RPMI7951 (cell line): ENCODE measurements around the gene CATSPERZ. TPM values are rescaled to one million over a fixed set of nuclear protein-coding genes. Genes with fewer than 3 reads are reported as not detected.
"Not testable (repeated sequence)": the region's sequence is repeated elsewhere in the genome, so short reads cannot be mapped to it uniquely, and the experiment has no call there.

ENCODE experiments used
- DNase-seq: peaks from one replicate; pipeline ENCODE4 v3.0.0-alpha.2; 2012; ENCODE audit warnings: low read depth
- total RNA-seq: library from RNA; depleted of rRNA; stranded (reverse); fragments of >200 nt; shearing (Covaris generic); gene quantifications from 2 replicates; pipeline ENCODE4 v1.2.3, GENCODE V29; 2014

CATSPERZ gene
- total RNA-seq, 1 experiment from 2014 or later = 1.7 TPM

- no peak for DNase-seq
These were observed 20.4 kb downstream of the CATSPERZ start for GRCh38 chr11:64320556-64320955.

- no peak for DNase-seq
These were observed 20.9 kb downstream of the CATSPERZ start for GRCh38 chr11:64321026-64321425.

DNA sequence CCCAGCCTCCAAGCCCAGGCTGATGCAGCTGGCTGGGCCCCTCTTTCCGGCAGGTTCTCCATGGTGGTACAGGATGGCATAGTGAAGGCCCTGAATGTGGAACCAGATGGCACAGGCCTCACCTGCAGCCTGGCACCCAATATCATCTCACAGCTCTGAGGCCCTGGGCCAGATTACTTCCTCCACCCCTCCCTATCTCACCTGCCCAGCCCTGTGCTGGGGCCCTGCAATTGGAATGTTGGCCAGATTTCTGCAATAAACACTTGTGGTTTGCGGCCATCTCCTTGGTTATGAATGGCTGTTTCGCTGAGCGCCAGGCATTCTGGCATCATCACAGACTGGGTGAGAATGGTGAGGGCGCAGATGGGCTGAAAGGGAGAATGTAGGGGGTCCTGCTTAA lies 21.4 kb downstream of the CATSPERZ start:
- no peak for DNase-seq

DNA sequence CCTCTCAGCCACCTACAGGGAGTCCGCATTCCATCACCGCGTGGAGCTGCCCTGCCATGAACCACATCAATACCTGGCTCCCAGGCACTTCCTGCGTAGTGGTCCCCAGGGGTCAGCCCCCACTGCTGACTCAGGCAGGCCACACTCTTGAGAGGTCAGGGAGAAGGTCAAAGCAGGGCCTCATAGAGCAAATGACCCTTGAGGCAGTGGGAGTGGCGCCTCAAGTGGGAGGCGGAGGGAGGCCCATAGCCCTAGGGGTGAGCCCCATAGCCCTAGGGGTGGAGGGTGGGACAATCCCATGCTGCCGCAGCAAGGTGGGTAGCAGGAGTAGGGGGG lies 22.7 kb downstream of the CATSPERZ start:
- no peak for DNase-seq

- DNase-seq = no peak
These were observed 23.2 kb downstream of the CATSPERZ start for GRCh38 chr11:64323373-64323772.

DNA sequence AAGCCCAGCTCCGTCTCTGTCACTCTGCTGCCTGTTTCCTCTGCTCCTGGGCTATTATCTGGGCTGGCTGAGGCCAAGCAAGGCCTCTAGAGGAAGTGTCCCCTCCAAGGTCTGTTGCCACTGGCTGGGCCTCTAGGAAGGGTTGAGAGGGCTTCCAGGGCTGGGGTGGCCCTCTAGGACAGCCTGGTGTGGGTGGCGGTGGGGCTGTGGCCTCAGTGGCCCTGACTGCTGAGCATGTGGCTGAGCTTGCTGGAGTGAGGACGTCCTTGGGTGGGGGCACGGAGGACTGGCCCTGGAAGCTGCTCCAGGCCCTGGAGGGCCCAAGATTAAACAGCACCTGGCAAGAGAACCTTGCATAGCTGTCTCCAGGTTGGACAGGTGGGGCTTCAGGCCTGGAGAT lies 23.8 kb downstream of the CATSPERZ start:
- not testable (repeated sequence) for DNase-seq

- DNase-seq = no peak
These were observed 24.7 kb downstream of the CATSPERZ start for GRCh38 chr11:64324692-64325469.

- no peak for DNase-seq
These were observed 27.2 kb downstream of the CATSPERZ start for GRCh38 chr11:64327375-64327774.

DNA sequence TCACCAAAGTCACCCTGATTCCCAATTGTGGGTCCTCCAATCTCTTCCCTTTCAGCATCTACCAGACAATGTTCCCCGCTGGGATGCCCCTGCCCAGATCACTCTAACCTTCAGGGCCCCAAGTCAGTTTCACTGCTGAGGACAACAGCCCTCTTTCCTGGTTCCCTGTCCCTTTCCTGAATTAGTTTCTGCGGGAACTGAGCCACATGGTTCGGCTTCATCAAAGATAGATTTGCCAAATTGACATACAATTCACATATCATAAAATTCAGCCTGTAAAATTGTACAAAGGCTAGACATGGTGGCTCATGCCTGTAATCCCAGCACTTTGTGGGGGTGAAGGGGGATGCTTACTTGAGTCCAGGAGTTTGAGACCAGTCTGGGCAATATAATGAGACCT lies 27.8 kb downstream of the CATSPERZ start:
- DNase-seq = no peak

GRCh38 chr11:64330888-64331287 lies 30.7 kb downstream of the CATSPERZ start:
- no peak for DNase-seq

- peak; percentile 93 for DNase-seq
These were observed 31.6 kb downstream of the CATSPERZ start for GRCh38 chr11:64331569-64332371.

DNA sequence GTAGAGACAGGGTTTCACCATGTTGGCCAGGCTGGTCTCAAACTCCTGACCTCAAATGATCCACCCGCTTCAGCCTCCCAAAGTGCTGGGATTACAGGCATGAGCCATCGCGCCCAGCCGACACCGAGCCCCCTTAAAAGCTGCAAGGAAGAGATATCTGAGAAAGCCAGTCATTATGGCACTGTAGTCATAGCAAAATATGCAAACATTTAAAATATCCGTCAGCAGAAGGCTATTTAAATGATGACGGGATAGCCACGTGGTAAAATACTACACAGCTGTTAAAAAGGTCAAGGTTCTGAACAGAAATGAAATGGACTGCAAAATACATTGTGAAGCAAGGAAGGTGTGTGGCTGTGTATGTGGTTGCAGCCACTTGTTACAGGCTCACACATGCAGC lies 33.4 kb downstream of the CATSPERZ start:
- DNase-seq = no peak

- peak; percentile 98 for DNase-seq
These were observed 34.9 kb downstream of the CATSPERZ start for GRCh38 chr11:64334764-64335735.

DNA sequence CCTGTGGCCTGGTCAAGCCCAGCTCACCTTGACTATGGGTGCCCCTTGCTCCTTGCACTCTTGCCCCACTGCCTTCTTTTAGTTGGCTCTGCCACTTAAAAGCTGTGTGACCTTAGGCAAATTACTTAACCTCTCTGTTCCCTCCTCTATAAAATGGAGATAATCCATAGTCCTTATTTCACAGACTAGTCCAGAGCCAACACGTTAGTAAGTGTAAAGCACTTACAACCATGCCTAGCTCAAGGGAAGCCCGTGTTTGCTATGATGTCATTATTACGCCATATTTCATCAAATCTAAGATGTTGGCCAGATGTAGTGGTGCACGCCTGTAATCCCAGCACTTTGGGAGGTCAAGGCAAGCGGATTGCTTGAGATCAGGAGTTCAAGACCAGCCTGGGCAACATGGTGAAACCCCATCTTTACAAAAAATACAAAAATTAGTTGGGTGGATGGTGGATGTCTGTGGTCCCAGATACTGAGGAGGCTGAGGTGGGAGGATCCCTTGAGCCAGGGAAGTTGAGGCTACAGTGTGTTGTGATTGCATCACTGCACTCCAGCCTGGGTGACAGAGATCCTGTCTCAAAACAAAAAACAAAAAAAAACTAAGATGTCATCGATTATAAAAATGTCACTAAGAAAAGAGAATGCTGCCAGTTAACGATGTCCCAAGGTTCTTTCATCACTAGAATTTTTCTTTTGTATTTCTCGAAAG lies 37.5 kb downstream of the CATSPERZ start:
- DNase-seq = no peak

DNA sequence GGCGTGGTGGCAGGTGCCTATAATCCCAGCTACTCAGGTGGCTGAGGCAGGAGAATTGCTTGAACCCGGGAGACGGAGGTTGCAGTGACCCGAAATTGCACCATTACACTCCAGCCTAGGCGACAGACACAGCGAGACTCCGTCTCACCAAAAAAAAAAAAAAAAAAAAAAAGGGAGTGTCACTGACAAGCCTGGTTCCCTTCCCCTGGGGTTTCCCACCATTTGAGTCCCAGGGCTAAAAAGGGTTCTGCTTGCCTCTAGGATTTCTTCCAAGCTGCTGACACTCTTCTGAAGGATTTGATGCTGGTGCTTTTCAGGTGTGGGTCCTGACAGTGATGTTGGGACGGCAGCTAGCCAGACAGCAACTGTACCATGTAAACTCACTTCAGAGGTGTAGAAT lies 38.6 kb downstream of the CATSPERZ start:
- DNase-seq = no peak

- no peak for DNase-seq
These were observed 39.1 kb downstream of the CATSPERZ start for GRCh38 chr11:64339286-64339685.

- DNase-seq = no peak
These were observed 39.7 kb downstream of the CATSPERZ start, which contains the start of gene CCDC88B for GRCh38 chr11:64339754-64340408. Gene CCDC88B, plus strand, starts transcription at chr11:64340204. Its CDS starts 63 bp downstream, at chr11:64340267.

GRCh38 chr11:64340671-64341335 lies 40.6 kb downstream of the CATSPERZ start:
- DNase-seq = no peak

DNA sequence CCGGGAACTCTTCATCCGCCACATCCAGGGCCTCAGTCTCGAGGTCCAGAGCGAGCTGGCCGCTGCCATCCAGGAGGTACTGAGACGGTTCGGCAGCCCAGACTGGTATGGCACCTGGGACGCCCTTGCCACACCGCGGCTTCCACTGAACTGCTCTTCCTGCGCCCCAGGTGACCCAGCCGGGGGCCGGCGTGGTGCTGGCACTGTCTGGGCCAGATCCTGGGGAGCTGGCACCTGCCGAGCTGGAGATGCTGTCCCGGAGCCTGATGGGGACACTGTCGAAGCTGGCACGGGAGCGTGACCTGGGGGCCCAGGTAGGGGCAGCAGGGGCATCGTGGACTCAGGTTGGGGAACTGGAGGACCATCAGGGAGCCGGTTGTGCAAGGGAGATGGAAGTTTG lies 41.3 kb downstream of the CATSPERZ start:
- no peak for DNase-seq
